GM21515 (cell line): Measurements from ENCODE around the gene SLC7A4.
"Not testable (repeated sequence)": the region's sequence is repeated elsewhere in the genome, so short reads cannot be mapped to it uniquely, and the experiment has no call there.

Source experiments
- ATAC-seq: cut with Tn5 transposase; IDR thresholded peaks from one replicate; pipeline ENCODE4 v1.9.1; 2021; ENCODE audit not compliant: unreplicated experiment

The SLC7A4 gene, protein sequence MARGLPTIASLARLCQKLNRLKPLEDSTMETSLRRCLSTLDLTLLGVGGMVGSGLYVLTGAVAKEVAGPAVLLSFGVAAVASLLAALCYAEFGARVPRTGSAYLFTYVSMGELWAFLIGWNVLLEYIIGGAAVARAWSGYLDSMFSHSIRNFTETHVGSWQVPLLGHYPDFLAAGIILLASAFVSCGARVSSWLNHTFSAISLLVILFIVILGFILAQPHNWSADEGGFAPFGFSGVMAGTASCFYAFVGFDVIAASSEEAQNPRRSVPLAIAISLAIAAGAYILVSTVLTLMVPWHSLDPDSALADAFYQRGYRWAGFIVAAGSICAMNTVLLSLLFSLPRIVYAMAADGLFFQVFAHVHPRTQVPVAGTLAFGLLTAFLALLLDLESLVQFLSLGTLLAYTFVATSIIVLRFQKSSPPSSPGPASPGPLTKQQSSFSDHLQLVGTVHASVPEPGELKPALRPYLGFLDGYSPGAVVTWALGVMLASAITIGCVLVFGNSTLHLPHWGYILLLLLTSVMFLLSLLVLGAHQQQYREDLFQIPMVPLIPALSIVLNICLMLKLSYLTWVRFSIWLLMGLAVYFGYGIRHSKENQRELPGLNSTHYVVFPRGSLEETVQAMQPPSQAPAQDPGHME

DNA sequence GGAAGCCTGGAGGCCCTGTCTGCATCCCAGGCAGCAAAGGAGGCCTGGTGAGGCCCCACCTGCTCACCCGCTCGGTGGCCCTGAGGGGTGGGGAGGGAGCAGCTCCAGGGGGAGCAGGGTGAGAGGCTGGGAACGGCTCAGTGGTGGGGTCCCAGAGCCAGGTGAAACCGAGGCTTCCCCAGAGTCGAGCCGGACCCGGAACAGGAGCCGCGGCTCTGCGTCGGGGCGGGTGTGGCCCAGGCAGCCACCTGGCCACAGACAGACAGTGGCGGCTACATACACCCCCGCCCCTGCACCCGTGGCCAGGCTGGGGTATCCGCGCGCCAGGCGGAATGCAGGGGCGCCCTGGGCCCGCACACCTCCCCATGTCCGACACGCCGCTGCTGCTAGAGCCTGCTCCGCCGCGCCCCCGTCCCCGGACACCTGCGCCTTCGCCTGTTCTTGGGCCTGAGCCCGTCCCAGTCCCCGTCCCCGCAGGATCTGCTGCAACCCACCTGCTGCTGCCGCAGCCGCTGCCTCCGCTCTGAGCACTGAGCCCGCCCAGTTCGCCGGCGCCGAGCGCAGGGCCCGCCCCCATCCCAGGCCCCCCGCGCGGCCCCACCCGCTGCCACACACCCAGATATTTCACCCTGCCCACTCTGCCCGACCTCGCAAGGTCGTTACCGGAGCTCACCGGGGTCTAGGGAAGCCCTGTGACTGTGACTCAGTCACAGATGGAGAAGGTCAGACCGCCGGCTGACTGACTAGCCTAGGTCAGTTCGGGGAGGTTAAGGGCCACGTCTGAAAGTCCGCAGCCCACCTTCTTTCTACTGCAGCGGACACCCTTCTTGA is at the start of gene SLC7A4:
Gene SLC7A4 (minus strand): TSS at position 525 of the 831 bp plus-strand sequence. CDS start 749 bp downstream, outside the sequence.
- no peak for ATAC-seq

DNA sequence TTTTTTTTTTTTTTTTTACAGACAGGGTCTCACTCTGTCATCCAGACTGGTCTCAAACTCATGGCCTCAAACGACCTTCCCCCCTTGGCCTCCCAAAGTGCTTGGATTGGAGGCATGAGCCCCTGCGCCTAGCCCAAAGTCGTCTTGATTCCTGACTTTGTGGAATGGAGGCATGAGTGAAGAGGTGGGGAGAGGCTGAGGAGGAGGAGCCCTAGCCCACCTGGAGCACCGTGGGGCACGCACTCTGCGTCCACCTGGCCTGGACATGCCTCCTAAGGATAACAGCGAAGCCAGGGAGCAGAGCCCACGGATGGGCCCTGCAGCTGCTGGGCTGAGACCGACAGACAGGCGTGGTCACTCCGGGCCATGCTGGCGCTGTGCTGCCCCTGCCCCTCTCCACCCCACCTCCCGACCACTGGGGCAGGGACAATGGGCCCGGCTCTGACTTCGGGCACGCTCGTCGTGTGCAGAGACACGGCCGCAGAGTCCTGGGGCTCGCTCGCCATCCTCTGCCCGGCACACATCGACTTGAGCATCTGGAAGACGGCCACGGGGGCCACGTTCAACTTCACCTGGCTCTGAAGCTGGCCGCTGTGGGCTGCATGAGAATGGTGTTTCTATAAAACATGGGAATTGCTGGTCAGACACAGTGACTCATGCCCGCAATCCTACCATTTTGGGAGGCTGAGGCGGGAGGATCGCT is 48.2 kb upstream of the SLC7A4 start:
- no peak for ATAC-seq

DNA sequence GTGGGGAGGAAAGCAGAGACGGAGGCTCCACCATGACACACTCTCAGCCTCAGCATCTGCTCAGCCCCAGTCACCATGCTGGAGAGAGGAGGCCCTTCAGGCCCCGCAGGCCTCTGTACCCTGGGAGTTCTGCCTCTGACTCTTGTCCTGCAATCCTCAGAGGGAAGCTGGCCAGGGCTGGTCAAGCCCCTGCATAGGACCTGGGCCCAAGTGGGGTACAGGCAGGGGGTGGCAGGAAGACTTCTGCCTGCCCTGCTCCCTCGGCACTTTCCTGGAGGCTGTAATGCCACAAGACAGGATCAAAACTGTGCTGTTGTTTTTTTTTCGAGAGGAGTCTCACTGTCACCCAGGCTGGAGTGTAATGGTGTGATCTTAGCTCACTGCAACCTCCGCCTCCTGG is 47.1 kb upstream of the SLC7A4 start:
- no peak for ATAC-seq

DNA sequence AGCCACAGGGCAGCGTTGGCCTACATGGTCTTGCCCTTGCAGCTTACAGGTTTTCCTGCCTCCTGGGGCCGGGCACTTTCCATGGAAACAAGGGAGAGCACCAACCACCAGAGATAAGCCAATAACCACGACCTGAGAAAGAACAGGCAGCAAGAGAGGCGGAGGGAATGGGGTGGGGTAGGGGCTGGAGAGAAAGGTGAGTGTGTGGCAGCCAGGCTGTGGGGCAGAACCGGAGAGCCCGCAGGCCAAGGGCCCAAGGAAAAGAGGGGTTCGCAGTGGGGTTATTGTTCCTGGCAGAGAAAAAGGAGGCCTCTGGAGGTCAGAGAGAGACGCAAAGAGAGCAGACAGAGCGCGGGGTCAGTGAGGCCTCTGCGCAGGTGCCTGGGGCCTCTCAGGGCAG is 46.6 kb upstream of the SLC7A4 start:
- no peak for ATAC-seq

DNA sequence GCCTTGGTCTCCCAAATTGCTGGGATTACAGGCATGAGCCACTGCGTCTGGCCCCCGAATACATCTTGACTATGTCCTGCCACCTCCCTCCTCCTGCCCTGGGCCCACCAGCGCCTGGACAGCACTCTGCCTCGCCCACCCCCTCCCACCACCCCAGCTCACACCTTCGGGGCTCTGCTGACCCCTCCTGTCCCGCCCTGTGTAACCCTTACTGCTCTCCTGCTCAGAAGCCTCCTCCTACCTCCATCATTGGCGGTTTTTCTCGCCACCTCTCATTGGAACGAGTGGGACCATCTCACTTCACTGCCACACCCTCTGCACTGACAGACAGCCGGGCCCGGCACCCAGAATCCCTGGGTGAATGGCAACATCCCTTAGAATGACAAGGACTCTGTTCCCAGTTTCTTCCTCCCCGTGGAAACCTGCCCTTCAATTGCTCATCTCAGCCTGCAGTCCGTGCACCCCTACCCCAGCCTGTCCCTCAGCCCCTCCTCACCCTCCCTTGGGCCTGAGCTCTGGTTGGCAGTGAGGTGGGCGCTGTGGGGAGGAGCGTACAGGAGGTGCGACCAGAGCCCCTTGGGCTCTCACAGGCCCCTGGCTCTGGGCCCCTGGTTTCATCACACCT is 45.6 kb upstream of the SLC7A4 start:
- no peak for ATAC-seq

DNA sequence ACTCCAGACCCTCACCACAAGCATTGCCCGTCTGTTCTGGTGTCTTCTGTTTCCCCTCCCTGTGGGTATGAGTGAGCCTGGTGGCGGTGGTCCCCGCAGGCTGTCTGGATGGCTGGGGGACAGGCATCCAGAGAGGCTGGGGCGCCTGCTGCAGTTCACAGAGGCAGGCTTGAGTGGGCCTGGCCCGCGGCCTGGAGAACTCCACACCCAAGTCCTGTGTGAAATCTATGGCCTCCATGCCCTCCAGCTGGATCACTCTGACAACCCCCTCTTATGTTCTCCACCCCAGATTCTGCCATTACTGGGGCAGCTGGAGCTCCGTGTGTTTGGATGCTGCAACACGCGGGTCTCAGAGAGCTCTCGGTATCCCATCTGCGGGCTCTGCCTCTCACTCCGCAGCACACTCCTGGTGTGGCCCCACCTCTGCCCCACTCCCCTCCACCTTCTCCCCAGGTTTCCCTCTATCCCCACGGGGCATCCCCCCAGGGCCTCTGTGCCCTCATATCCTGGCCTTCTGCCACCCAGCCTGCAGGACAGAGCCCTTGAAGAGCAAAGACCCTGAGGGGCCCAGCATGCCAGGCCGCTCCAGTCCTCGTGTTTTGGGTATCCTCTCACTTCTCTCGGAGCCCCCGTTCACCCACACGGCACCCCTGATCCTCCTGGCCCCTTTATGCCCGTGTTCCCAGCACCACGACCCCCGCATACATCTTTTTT is 44.7 kb upstream of the SLC7A4 start:
- no peak for ATAC-seq

DNA sequence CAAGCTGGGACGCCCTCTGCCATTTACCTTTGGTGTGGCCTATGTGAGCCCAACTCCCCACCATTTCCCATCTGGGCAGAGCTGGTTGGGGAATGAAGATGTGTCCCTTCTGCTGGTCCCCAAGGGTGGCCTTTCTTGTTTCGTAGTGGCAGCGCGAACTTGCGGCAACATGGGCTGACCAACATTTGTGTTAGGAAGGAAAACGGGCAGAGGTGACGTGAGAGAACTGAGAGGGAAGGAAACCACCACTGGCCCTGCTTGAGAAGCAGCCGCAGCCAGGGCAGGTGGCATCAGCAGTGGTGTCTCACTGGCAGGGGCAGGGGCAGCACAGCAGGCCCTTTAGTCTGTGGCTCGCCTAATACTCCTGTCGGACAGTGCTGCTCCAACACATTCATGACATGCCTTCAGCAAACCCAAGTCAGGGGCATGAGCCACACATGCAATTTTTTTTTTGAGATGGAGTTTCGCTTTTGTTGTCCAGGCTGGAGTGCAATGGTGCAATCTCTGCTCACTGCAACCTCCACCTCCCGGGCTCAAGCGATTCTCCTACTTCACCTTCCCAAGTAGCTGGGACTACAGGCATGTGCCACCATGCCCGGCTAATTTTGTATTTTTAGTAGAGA is 43.3 kb upstream of the SLC7A4 start:
- no peak for ATAC-seq

DNA sequence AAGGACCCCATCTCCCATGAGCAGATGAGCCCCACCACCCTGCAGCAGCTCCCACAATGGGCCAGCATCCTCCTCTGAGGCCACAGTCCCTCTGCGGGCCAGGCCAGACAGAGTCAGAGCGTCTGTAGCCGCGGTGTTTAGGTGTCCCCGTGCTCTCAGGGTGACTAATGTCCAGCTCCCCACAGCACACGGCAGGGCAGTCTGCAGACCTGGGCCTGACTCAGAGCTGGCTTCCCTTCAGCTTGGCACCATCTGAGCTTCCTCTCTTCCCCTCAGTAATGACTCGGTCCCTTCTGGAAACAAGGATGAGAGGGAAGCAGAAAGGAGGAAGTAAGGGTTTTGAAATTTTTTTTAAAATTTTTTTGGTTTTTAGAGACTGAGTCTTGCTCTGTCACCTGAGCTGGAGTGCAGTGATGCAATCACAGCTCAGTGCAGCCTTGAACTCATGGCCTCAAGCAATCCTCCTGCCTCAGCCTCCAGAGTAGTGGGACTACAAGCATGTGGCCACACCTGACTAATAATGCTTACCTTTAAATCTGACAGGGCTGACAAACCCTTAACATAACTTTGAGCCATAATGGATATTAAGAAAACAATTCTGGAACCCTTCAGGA is 41.8 kb upstream of the SLC7A4 start:
- no peak for ATAC-seq

DNA sequence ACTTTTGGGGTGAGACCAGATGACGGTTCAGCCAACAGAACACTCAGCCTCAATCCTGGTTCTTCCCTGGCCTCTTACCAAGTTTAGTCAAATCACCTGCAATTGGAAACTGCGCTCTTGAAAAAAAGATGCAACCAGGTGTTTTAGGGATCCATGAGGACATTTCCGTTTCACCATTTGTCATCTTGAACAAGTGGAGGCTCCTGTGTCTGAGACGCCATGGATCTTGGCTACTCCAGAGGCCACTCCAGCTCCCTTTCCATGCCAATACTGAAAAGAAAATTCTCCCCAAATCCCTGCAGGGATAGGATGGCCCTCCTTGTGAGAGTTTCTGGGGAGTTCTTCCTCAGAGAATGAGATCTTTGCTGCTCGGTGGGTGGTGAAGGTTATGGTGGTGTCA is 41.1 kb upstream of the SLC7A4 start:
- ATAC-seq, result no peak

DNA sequence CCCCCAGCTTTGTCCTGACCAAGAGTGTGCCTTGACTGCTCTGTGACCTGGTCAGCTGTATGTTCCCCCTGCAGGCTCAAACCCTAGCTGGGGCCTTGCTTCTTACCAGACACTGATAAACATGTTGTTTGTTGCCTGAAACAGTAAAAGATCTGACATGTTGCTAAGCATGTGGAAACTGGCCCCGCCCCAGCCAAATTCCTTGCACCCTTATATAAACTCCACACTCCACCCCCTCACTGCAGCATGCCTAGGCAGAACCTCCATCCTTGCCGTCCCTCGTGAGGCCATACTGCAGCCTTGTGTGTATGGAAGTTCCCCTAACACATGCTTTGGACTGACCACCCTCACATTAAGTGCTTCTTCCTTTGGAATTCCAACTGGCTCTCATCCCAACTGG is 40.7 kb upstream of the SLC7A4 start:
- ATAC-seq, result no peak

DNA sequence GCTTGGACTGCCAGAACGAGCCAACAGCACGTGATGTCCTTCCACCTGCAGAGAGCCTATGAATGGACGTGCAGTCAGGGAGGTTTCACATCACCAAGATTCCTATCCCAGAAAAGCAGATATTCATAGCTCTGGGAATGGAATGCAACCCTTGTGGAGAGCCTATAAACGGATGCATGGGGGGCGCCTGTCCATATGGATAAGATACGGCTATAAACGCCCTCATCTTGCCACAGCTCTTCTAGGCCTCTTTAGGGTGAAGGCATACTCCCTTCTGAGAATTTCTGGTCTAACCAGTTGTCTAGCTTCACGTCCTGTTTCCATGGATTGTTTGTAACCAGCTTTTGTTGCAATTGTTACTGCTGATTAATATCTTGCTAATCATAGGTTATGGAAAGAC is 39.4 kb upstream of the SLC7A4 start:
- ATAC-seq, result not testable (repeated sequence)

DNA sequence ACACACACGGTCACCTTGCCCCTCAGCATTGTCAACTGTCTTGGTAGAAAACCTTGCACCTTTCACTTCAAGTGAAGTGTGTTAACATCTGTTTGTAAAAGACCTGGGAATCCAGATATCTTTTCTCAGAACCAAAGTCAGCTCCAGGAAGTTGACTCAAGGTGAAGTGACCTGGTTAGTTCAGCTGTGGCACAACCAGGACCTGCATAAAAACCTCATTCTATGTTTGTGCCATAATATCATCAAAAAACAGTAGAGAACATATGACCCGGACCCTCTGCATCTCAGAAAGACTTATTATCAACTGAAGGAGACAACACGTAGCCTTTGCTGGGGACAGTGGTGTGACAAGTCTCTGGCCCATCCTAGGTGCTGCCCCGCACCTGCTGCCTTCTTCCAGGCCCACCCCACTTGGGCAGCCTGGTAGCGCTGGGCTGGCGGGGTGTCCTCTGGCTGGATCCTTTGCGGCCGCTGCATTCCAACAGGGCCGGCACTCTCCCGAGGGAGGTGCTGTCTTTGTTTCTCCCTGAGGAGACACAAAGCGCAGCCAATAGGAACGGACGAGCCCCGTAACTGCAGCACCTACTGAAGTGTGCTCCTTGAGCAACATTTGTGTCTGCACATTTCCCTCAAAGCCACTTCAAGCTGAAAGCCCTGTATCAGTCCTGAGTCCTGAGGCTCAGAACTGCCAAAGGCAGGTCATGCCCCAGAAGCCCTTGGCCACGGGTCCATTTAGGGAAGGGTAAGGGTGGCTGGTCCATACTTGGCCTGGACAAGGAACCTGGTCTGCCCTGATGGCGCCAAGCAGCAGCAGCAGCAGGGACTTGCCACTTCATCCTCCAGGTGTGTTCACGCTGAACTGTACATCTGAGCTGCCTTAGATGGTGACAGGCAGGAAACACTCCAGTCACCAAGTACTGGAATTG is 38.6 kb upstream of the SLC7A4 start:
- ATAC-seq, result no peak

DNA sequence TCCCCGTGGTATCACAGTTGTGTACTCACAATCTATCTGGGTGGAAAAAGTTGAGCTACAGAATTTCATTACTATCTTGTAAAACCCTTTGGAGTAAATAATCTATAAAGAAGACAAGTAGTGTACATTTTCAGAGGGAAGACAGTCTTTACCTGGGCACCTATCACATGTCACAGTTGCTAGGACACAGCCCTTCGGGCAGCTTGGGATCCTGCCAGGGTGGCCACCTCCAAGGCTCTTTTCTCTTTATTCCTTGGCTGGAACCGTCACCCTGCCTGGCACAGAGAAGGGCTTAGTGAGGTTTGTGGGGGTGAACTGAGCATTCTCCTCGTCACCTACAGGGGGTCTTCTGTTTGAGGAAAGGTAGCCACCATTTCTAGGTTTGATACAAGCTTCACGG is 37.0 kb upstream of the SLC7A4 start:
- ATAC-seq, result no peak

DNA sequence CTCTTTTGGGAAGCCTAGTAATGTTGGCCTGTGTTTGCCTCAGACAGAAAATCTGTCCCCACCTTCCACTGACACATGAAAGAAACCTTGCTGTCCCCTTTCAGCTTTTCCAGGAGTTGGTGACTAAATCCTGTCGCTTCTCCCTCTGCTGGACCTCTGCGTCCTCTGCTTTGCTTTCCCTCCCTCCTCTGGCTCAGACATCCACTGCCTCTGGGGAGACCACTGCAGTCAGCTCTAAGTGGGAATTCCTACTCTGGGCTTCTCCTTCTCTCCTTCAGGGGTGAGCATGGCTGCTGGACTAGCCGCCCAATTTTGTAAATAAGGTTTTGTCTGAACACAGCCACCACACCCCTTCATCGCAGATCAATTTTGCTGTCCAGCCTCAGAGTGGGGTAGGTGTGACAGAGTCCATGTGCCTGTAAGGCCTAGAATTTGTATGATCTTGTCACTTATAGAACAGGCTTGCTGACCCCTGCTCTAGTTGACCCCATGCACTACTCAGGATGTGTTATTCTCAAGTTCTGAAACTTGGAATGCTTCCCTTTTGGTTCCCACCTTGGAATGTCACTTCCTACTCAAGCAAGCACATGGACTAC is 36.4 kb upstream of the SLC7A4 start:
- ATAC-seq, result no peak

DNA sequence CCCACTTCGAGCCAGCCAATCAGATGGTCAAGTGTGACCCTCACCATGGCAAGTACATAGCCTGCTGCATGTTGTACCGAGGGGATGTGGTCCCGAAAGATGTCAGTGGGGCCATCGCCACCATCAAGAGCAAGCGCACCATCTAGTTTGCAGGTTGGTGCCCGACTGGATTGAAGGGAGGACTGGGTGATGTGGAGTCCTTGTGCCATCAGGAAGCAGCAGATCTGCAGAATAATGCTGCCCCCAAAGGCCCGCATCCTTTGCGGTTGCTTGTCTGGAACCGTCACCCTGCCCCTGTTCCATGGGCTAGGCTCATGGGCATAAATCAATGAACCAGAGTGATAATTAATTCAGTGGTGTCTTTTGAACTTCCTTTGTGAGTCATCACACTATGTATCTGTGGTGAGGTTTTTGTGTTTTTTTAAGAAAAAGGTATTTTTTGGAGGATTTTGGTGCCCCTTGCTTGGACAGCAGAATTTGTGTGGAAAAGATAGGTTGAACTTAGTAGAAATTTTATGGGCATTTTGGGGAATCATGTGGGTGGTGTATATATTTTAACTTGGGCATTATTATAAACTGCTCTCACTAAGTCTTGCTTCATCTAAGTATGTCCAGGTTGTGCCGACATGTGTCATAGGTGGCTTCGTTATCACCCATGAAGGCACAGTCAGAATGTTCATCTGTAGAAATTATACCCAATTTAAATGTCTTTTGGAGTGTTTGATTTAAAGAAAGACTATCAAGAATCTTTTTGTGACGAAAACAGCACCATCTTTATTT is 35.7 kb upstream of the SLC7A4 start:
- ATAC-seq, result no peak

DNA sequence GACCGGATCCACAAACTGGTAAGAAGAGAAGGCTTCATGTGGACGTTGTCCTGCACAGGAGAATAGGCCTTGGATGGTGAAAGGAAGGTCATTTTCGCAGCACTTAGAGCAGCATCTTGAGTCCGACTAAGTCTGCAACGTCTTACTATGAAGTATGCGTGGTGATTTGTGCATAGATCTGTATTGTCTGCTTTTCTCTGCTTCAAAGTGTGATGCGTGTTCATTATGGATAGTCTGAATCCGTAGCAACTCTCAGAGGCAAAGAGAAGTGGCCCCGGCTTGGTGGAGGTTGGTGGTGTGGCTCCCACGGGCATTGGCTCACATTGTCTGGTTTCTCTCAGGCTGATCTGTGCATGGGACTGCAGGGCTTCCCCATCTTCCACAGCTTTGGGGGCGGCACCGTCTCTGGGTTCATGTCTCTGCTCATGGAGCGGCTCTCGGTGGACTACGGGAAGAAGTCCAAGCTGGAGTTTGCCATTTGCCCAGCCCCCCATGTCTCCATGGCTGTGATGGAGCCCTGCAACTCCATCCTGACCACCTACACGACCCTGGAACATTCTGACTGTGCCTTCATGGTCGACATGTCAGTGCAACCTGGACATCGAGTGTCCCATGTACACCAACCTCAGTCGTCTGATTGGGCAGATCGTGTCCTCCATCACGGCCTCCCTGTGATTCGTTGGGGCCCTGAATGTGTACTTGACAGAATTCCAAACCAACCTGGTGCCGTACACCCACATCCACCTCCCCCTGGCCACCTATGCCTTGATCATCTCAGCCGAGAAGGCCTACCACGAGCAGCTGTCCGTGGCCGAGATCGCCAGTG is 34.9 kb upstream of the SLC7A4 start:
- ATAC-seq, result no peak
